Measurements from ENCODE around the gene AUTS2. TPM values are rescaled to one million over a fixed set of nuclear protein-coding genes. Genes with fewer than 3 reads are reported as not detected.

The AUTS2 gene
- total RNA-seq, 1 experiment from 2014 or later: 256 TPM

- Histone ChIP-seq H3K56ac (ENCODE audit: insufficient read length, low read depth, low read length) (no peak overlapping the region), H4K8ac (replicated peaks; ENCODE audit: insufficient read length, low read depth, low read length) (no peak overlapping the region), H2BK5ac (ENCODE audit: insufficient read length, low read length) (no peak overlapping the region), H3K79me2 (ENCODE audit: insufficient read depth, low read length) (no peaks in the 10 kb centered on the region), H3K18ac (ENCODE audit: insufficient read length, low read depth, low read length) (no peak overlapping the region), H3K14ac (ENCODE audit: insufficient read depth, low read length) (no peak overlapping the region), H3K4me2 (ENCODE audit: insufficient read depth, insufficient read length, low read length) (no peak overlapping the region), H3K9ac (ENCODE audit: extremely low read depth, insufficient read length, low read length) (no peak overlapping the region), H4K5ac (ENCODE audit: insufficient read length, low read depth, low read length) (no peak overlapping the region), H4K20me1 (ENCODE audit: control insufficient read depth, insufficient read depth, insufficient read length) (no peaks in the 10 kb centered on the region), H2AFZ (ENCODE audit: low read length) (no peak overlapping the region), H3K4me1 (ENCODE audit: insufficient read depth, low read length) (no peaks in the 10 kb centered on the region; the same call in 1 of the 2 replicates), H2BK15ac (ENCODE audit: low read depth, low read length) (no peak overlapping the region), H3T11ph (ENCODE audit: low read length) (no peak overlapping the region), H3K79me1 (ENCODE audit: insufficient read depth, low read depth, low read length, poor library complexity, severe bottlenecking) (no peaks in the 10 kb centered on the region), H4K91ac (ENCODE audit: insufficient read length, low read depth, low read length) (no peak overlapping the region), H3K27ac (ENCODE audit: insufficient read length, low read depth, low read length) (no peak overlapping the region), H3K23ac (ENCODE audit: insufficient read length, low read depth, low read length) (no peak overlapping the region), H3K23me2 (ENCODE audit: insufficient read length, low read depth, low read length, poor library complexity, severe bottlenecking) (no peaks in the 10 kb centered on the region), H2BK12ac (ENCODE audit: insufficient read length, low read depth, low read length) (no peak overlapping the region), H2BK120ac (ENCODE audit: low read depth, low read length, poor library complexity, severe bottlenecking) (no peak overlapping the region), H2AK5ac (ENCODE audit: insufficient read length, low read length) (no peak overlapping the region), H2BK20ac (ENCODE audit: low read depth, low read length, poor library complexity, severe bottlenecking) (no peak overlapping the region), H3K4ac (ENCODE audit: low read depth, low read length) (no peak overlapping the region), H3K27me3 (ENCODE audit: insufficient read depth, low read length) (peaks cover 17% of the 10 kb centered on the region; the same call in 1 of the 2 replicates), H3K9me3 (ENCODE audit: control insufficient read depth, low read depth, low read length) (no peaks in the 10 kb centered on the region)
- no peak for TF ChIP-seq CTCF (conservative IDR thresholded peaks at IDR 0.05)
- no peak overlapping the region for H3K4me3 Mint-ChIP-seq
- H3K36me3 Mint-ChIP-seq (ENCODE audit: insufficient read depth in 1 of 3, low read depth in 3 of 3): peaks cover 12 to 19% (median 14%) of the 10 kb centered on the region in 3 experiments; a peak in 6 of 7 replicates
- DNase-seq: no peak
- no peak overlapping the region for H3K27ac Mint-ChIP-seq
- no CpG with 5 or more reads among the region's 4 CpGs for WGBS (ENCODE audit: extremely low coverage, insufficient read length, low lambda C conversion rate)
- H3K27me3 Mint-ChIP-seq (ENCODE audit: low read depth): peaks cover 64% of the 10 kb centered on the region
- peaks cover 16 to 32% of the 10 kb centered on the region in 2 experiments for H3K4me1 Mint-ChIP-seq
- H3K9me3 Mint-ChIP-seq: peaks cover 13 to 14% of the 10 kb centered on the region in 2 experiments
These were observed 1003.8 kb downstream of the AUTS2 start for GRCh38 chr7:70602117-70602516.

Measured in H9 (cell line).